NK-92 treated with Interleukin-12 subunit alpha and Interleukin-12 subunit beta, amount 100 ng/mL, for 24 hours (cell line): ENCODE results near the gene CAMTA1.
"Not testable (repeated sequence)": the region's sequence is repeated elsewhere in the genome, so short reads cannot be mapped to it uniquely, and the experiment has no call there.

Source experiments
- DNase-seq: peaks from one replicate; lab custom pipeline; 2025; lab: John Stamatoyannopoulos, UW

Gene CAMTA1

DNA sequence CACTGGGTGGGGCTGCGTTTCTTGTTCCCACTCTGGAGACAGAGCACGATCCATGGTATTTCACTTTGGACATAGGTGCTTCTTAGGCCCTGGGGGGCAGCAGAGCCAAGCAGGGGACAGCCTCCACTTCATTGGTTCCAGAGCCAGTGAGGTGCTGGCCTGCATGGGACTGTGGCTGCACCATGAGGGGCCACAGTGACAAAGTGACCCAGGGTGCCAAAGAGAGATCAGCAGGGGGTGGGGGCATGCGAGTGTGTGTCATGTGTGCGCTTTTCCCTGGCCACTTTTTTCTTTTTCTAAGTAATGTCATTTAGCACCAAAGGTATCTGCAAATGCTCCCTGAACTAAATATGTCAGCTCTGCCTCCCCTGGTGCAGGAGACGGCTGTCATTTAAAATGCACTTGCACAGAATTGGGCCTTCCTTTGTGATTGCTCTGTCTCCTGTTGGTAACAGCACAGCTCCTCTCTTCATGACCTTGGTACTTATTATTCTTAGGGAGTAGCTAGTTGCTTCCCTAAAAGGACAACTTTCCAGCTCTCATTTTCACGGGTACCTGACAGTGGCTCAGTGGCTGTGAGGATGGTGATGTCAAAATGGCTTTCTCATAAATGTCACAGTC lies 910.4 kb downstream of the CAMTA1 start:
- DNase-seq, result no peak

DNA sequence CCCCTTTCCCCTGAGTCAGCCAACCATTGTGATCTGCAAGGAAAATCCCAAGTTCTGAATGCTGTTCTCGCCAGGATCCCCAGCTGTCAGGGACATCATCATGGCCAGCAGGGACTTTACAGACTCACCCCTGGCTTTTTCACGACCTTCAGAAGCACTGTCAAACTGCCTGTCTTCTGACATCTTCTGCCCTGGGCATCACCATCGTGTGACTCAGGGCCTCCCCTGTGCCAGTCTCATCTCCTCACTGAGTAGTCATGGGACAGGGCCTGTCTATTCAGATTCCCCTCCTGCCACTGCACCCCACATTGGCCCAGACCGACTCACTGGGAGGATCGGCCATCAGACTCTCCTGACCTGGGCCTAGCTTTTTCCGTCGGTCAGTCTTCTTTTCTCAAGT lies 913.4 kb downstream of the CAMTA1 start:
- no peak for DNase-seq

DNA sequence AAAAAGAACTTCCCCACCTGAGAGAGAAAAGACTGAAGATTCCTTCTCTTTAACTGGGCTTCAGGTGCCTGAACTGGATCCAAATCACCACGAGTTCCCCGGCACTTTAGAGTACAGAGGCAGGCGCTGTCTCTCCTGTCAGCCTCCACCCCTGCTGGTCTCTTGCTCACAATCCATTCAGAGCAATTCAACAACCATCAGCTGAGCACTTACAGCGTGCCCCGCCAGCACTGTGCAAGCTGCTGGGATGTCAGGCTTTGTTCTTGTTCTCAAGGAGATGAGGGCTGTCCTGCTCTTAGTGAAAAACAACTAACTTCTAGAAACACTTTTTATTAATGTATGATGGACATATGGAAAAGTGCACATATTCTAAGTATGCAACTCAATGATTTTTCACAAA lies 917.1 kb downstream of the CAMTA1 start:
- no peak for DNase-seq

- no peak for DNase-seq
Observed at GRCh38 chr1:7703321-7704213, 918.3 kb downstream of the CAMTA1 start.

DNA sequence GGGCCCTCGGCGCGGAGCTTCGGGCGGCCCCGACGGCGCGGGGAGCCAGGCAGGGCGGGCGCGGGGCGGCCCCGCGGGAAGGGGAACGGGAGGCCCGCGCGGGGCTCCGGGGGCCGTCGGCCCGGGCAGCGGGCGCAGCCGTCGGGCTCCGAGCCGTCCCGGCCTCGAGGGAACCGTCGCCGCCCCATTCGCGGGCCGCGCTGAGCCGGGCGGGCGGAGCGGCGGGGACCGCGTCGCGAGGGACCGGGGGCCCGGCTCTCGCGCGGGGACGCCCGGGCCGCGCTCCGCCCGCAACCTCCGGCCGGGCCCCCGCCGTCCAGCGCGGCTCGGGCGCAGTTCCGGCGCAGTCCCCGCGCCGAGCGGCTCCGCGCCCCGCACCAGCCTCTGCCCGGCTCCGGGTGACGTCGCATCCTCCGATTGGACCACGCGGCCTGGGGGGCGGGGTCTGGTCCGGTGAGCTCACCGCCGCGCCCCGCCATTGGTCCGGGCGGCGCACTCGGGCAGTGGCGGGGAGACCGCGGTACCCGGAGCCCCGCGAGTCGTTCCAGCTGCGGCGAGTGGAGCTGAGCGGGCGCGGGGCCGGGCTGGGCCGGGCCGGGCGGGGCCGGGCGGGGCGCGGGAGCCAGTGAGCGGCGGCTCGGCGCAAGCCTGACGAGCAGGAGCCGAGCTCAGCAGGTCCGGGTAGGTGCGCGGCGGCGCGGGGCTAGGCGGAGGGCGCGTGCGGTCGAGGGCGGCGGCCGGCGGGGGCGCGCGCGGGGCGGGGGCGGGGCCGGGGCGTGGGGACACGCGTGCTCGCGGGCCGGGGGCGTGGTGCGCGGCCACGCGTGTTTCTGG lies 919.2 kb downstream of the CAMTA1 start:
- no peak for DNase-seq

GRCh38 chr1:7705048-7705907 lies 920.0 kb downstream of the CAMTA1 start:
- DNase-seq, result no peak

DNA sequence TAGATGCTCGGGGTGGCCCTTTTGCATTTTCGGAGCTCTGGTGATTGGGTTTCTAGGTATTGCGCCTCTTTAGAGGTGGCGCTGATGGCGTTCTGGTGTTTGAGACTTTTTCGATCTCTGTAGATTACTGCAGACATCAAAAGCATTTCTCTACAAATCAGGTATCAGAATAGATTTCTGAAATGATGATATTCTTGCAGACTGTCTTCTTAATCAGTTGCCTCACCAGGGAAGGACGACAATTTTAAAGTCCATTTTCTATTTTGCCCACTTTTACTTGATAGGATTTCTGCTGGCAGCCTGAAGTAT lies 920.6 kb downstream of the CAMTA1 start:
- DNase-seq, result no peak

DNA sequence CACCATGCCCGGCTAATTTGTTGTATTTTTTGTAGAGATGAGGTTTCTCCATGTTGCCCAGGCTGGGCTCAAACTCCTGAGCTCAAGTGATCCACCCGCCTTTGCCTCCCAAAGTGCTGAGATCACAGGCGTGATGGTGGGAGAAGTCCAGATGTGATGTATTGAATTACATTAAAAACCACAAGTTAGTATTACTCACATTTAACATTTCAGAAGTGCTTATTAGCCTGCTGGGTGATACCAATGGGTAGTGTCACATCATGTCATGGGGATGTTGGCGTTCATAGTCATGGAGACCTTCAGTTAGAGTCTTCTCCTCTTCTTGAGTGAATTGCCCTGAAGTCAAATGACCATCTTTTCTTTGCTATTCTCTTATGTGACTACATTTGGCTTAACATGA lies 922.3 kb downstream of the CAMTA1 start:
- DNase-seq, result no peak

DNA sequence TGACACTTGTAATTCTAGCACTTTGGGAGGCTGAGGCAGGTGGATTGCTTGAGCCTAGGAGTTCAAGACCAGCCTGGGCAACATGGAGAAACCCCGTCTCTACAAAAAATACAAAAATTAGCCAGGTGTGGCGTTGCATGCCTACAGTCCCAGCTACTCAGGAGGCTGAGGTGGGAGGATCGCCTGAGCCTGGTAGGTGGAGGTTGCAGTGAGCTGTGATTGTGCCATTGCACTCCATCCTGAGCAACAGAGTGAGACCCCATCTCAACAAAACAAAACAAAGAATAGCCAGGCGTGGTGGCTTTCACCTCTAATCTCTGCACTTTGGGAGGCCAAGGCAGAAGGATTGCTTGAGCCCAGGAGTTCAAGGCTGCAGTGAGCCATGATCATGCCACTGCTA lies 922.8 kb downstream of the CAMTA1 start:
- DNase-seq, result not testable (repeated sequence)

- no peak for DNase-seq
Observed at GRCh38 chr1:7710859-7711258, 925.6 kb downstream of the CAMTA1 start.

DNA sequence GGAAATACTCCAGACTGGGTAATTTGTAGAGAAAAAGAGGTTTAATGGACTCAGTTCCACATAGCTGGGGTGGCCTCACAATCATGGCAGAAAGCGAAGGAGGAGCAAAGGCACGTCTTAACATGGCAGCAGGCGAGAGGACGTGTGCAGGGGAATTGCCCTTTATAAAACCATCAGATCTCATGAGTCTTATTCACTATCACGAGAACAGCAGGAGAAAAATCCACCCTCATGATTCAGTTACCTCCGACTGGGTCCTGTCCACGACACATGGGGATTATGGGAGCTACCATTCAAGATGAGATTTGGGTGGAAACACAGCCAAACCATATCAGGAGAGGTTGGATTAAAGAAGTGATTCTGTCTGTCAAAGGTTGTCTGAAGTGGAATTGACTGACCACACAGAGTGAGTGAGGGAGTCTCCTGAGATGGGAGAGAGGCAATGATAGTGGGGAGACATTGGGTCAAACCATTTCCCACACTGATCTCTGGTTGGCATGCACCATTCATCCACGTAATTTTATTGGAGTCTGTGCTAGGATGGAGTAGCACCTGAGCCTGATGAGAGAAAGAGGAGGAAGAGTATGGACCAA lies 927.6 kb downstream of the CAMTA1 start:
- no peak for DNase-seq

- DNase-seq, result no peak
Observed at GRCh38 chr1:7716506-7716905, 931.3 kb downstream of the CAMTA1 start.

DNA sequence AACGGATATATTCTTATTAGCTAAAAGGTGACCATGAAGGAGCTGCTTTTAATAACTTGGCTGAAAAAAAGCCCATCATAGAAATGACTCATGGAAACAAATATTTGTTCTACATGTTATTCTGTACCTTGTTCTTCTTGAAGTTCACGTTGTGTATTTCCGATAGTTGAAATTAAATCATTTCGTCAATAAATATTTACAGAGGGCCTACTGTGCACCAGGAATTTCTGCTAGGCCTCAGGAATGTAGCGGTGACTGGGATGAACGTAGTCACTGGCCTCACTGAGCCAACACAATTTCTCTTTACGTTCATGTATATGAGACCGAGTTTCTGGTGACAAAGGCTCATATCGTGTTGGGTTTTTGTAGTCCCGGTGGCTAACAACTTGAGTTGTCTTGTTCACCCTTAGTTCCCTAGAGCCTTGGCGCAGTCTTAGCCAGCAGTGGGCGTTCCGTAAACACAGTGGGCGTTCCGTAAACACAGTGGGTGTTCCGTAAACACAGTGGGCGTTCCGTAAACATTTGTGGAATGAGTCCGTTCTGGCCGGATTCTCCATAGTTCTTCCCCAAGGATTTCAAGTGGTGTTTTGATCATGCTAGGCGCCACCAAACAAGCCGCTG lies 932.6 kb downstream of the CAMTA1 start:
- no peak for DNase-seq

DNA sequence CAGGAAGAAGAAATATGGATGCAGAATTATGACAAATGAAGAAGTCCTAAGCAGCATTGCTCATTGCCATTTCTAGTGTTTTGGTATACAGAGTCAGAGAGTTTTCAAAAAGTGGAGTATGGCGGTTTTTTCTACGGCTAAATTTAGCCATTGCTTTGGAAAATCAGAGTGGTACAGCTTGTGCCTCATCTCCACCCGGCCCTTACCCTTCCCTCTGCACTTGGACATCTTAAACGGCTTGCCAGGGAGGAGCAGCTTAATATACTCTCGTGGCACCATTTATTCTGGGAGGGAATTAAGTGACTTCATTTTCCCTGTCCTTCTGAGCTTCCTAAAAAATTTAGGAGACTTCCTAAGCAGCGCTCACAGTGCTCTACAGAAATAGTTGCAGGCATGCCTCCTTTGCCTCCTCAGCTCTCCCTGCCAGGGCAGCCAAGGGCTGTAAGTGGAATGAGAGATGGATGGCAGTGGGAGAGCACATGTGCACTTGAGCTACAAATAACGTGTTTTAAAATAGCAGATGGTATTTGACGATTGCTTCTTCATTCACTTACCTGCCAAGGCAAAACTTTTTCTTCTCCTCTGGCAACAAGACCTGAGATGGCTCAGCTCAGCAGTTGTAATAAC lies 934.3 kb downstream of the CAMTA1 start:
- no peak for DNase-seq

- no peak for DNase-seq
Observed at GRCh38 chr1:7721940-7722669, 936.9 kb downstream of the CAMTA1 start.

GRCh38 chr1:7722670-7723012 lies 937.4 kb downstream of the CAMTA1 start:
- DNase-seq, result no peak

DNA sequence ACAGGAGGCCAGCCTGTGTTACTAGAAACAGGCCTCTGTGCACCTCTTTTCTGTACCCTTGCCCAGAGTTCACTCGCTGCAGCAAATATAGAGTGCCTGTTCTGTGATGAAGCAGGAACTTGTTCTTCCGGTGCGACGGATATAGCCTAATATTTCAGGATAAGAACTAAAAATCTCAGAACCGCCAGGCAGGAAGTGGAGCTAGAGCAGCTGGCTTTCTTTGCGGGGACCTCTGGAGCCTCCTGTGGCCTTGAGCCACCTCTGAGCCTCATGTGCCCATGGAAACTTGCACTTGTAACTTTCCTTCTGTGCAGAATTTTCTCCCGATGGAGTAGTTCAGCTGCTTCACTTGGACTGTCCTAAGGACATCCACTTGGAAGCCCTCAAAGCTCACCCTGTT lies 941.4 kb downstream of the CAMTA1 start:
- no peak for DNase-seq

GRCh38 chr1:7727809-7728471 lies 942.7 kb downstream of the CAMTA1 start:
- no peak for DNase-seq

- DNase-seq, result no peak
Observed at GRCh38 chr1:7729761-7730160, 944.5 kb downstream of the CAMTA1 start.
